Mesendoderm (in vitro differentiated cells): ENCODE measurements around the gene SDSL. TPM values are rescaled to one million over a fixed set of nuclear protein-coding genes. Genes with fewer than 3 reads are reported as not detected.
A peak's percentile ranks its signal among the peaks of the same experiment; 100 is the strongest.

ENCODE experiments used
- DNase-seq: peaks from one replicate; pipeline ENCODE4 v3.0.0; 2013
- H2AK5ac ChIP-seq: 2 replicates; pipeline ENCODE4 v1.6.1; 2013; ENCODE audit warnings: low read length, inconsistent platforms
- H2BK120ac ChIP-seq: 2 replicates; pipeline ENCODE4 v1.6.1; 2013; ENCODE audit warnings: low read depth, mild to moderate bottlenecking, low read length, moderate library complexity, mixed read lengths
- H2BK15ac ChIP-seq: replicated peaks from 2 replicates; pipeline ENCODE4 v1.6.1; 2013; ENCODE audit warnings: low read depth, mild to moderate bottlenecking, moderate library complexity
- H2BK5ac ChIP-seq: 2 replicates; pipeline ENCODE4 v1.6.1; 2013; ENCODE audit warnings: low read length, inconsistent platforms
- H3K18ac ChIP-seq: 2 replicates; pipeline ENCODE4 v1.6.1; 2013; ENCODE audit warnings: mild to moderate bottlenecking, low read length, mixed read lengths
- H3K23ac ChIP-seq: one replicate; pipeline ENCODE4 v1.6.1; 2013; ENCODE audit warnings: low read length
- H3K27ac ChIP-seq: 2 replicates; pipeline ENCODE4 v1.5.1; 2013; ENCODE audit warnings: low read depth, mild to moderate bottlenecking, inconsistent platforms, low read length, moderate library complexity
- H3K27me3 ChIP-seq: 2 replicates; pipeline ENCODE4 v1.6.1; 2013; ENCODE audit warnings: low read length, control low read depth, mild to moderate bottlenecking, inconsistent platforms; ENCODE audit not compliant: insufficient read depth, poor library complexity
- H3K36me3 ChIP-seq: 2 replicates; pipeline ENCODE4 v1.6.1; 2013; ENCODE audit warnings: low read length, inconsistent platforms; ENCODE audit not compliant: control insufficient read depth, insufficient read depth
- H3K4ac ChIP-seq: one replicate; pipeline ENCODE4 v1.6.1; 2013; ENCODE audit warnings: low read depth, mild to moderate bottlenecking, low read length, moderate library complexity
- H3K4me1 ChIP-seq: 2 replicates; pipeline ENCODE4 v1.6.1; 2013; ENCODE audit warnings: low read depth, low read length, inconsistent platforms; ENCODE audit not compliant: control insufficient read depth
- H3K4me2 ChIP-seq: 2 replicates; pipeline ENCODE4 v1.6.1; 2013; ENCODE audit warnings: low read length
- H3K4me3 ChIP-seq: 2 replicates; pipeline ENCODE4 v1.5.1; 2013; ENCODE audit warnings: mild to moderate bottlenecking, low read length
- H3K56ac ChIP-seq: one replicate; pipeline ENCODE4 v1.6.1; 2013; ENCODE audit warnings: low read length
- H3K79me1 ChIP-seq: 2 replicates; pipeline ENCODE4 v1.6.1; 2013; ENCODE audit warnings: low read length, inconsistent platforms
- H3K79me2 ChIP-seq: 2 replicates; pipeline ENCODE4 v1.6.1; 2013; ENCODE audit warnings: mild to moderate bottlenecking, low read length; ENCODE audit not compliant: control insufficient read depth, insufficient read depth
- H3K9ac ChIP-seq: 2 replicates; pipeline ENCODE4 v1.6.1; 2013; ENCODE audit warnings: low read length, inconsistent platforms
- H4K5ac ChIP-seq: one replicate; pipeline ENCODE4 v1.6.1; 2013; ENCODE audit warnings: low read length
- H4K8ac ChIP-seq: one replicate; pipeline ENCODE4 v1.6.1; 2013; ENCODE audit warnings: low read depth, mild to moderate bottlenecking, control low read depth, low read length, moderate library complexity
- WGBS: extraction: QIAGEN DNeasy Blood & Tissue Kit; methylation state at CpG from one replicate; pipeline ENCODE4 v1.1.7; 2013; ENCODE audit warnings: low lambda C conversion rate, missing lambda C conversion rate; ENCODE audit not compliant: insufficient coverage; ENCODE audit errors: extremely low coverage; 5-methylcytosine and 5-hydroxymethylcytosine counted together
- polyA plus RNA-seq, 2 experiments: library from polyadenylated mRNA; stranded (reverse); fragments of 200-250 nt; gene quantifications; one replicate each; pipeline ENCODE4 v1.2.3, GENCODE V29; 2013

Gene SDSL
- polyA plus RNA-seq (2013, experiment 1 of 2), result 0.31 TPM
- polyA plus RNA-seq (2013, experiment 2 of 2), result 0.29 TPM

DNA sequence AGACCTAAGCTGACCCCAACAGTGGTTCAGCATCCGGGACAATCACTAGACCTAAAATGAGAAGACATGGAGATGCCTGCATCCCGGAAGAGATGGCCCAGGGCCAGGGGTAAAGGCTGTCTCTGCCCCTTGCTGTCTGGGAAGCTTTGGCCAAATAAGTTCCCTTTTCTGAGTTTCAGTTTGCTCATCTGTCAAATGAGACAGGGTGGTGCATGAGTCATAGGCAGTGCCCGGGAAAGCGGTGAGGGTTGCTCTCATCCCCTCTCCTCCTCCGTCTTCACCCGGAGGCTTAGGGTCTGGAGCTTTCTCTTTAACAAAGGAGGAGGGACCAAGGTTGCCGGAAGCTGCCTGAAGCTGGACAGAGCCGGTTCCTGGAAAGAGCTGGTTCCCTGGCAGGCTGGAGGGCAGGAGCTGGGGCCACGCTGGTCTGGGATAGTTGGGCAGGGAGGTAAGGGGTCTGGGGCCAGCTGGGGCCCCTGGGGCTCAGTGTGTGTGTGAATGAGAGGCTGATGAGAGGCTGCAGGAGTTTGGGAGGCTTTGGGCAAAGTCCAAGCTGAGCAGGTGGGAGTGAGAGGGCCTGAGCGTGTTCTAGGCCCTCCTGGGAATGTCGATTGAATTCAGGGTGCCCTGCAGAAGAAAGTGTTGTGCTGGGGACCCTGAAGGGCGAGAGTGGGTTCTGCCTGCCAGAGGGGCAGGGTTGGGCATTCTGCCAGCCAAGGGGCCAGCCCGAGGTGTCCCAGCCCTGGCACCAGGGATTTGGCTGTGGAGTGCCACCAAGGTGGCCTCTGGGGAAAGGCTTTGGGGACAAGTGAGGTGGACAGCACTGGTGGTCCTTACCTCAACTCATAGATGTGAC lies at the start of gene SDSL:
Gene SDSL (plus strand): TSS at position 351 of the 856 bp plus-strand sequence. CDS start 5,603 bp downstream, outside the sequence.
- H3K79me2 ChIP-seq, result no peaks in the 10 kb centered on the region
- peak within 1 kb of the TSS; percentile 52 for H3K9ac ChIP-seq
- DNase-seq, result peak; percentile 81
- no peak within 1 kb of the TSS for H3K4ac ChIP-seq
- H2BK120ac ChIP-seq, result no peak within 1 kb of the TSS
- H3K56ac ChIP-seq, result peak within 1 kb of the TSS; percentile 82
- no peak within 1 kb of the TSS for H2BK15ac ChIP-seq
- H3K4me3 ChIP-seq, result no peak within 1 kb of the TSS
- no peaks in the 10 kb centered on the region for H3K36me3 ChIP-seq
- H3K79me1 ChIP-seq, result no peaks in the 10 kb centered on the region
- H3K18ac ChIP-seq, result no peak within 1 kb of the TSS
- H3K4me2 ChIP-seq, result no peak within 1 kb of the TSS
- H4K5ac ChIP-seq, result no peak within 1 kb of the TSS
- no peak within 1 kb of the TSS for H3K23ac ChIP-seq
- no peak within 1 kb of the TSS for H2BK5ac ChIP-seq
- no peaks in the 10 kb centered on the region for H3K4me1 ChIP-seq
- no peak within 1 kb of the TSS for H3K27ac ChIP-seq
- no peak within 1 kb of the TSS for H2AK5ac ChIP-seq
- no peaks in the 10 kb centered on the region for H3K27me3 ChIP-seq
- no CpG with 5 or more reads among the region's 13 CpGs for WGBS
- H4K8ac ChIP-seq, result no peak within 1 kb of the TSS

GRCh38 chr12:113373440-113373839 lies 48.7 kb upstream of the SDSL start:
- Histone ChIP-seq H2BK5ac (no peak overlapping the region), H3K56ac (no peak overlapping the region), H2BK15ac (no peak overlapping the region), H3K4me3 (no peak overlapping the region), H2BK120ac (no peak overlapping the region), H4K5ac (no peak overlapping the region), H3K27me3 (no peaks in the 10 kb centered on the region), H3K4ac (no peak overlapping the region), H3K18ac (no peak overlapping the region), H3K36me3 (no peaks in the 10 kb centered on the region), H3K4me2 (no peak overlapping the region), H3K79me2 (no peaks in the 10 kb centered on the region), H4K8ac (no peak overlapping the region), H3K4me1 (no peaks in the 10 kb centered on the region), H3K27ac (no peak overlapping the region), H2AK5ac (no peak overlapping the region), H3K23ac (no peak overlapping the region), H3K9ac (no peak overlapping the region), H3K79me1 (no peaks in the 10 kb centered on the region)
- WGBS, result 100% methylated on average over 3 of the region's 3 CpGs
- no peak for DNase-seq

GRCh38 chr12:113373969-113374368 lies 48.2 kb upstream of the SDSL start:
- Histone ChIP-seq H3K4me2 (no peak overlapping the region), H4K5ac (no peak overlapping the region), H3K4me3 (no peak overlapping the region), H3K4me1 (no peaks in the 10 kb centered on the region), H4K8ac (no peak overlapping the region), H3K79me2 (no peaks in the 10 kb centered on the region), H3K36me3 (no peaks in the 10 kb centered on the region), H3K56ac (no peak overlapping the region), H2BK120ac (no peak overlapping the region), H2AK5ac (no peak overlapping the region), H2BK5ac (no peak overlapping the region), H3K79me1 (no peaks in the 10 kb centered on the region), H3K4ac (no peak overlapping the region), H3K23ac (no peak overlapping the region), H2BK15ac (no peak overlapping the region), H3K18ac (no peak overlapping the region), H3K9ac (no peak overlapping the region), H3K27ac (no peak overlapping the region), H3K27me3 (no peaks in the 10 kb centered on the region)
- WGBS, result no CpG with 5 or more reads among the region's 3 CpGs
- DNase-seq, result no peak

- Histone ChIP-seq H2BK5ac (no peak overlapping the region), H3K9ac (no peak overlapping the region), H3K18ac (no peak overlapping the region), H3K27ac (no peak overlapping the region), H4K8ac (no peak overlapping the region), H3K36me3 (no peaks in the 10 kb centered on the region), H3K4me2 (no peak overlapping the region), H2BK120ac (no peak overlapping the region), H2AK5ac (no peak overlapping the region), H3K23ac (no peak overlapping the region), H3K4me1 (no peaks in the 10 kb centered on the region), H3K27me3 (no peaks in the 10 kb centered on the region), H4K5ac (no peak overlapping the region), H3K79me1 (no peaks in the 10 kb centered on the region), H3K4ac (no peak overlapping the region), H3K4me3 (no peak overlapping the region), H3K56ac (no peak overlapping the region), H3K79me2 (no peaks in the 10 kb centered on the region), H2BK15ac (no peak overlapping the region)
- no CpG with 5 or more reads among the region's 4 CpGs for whole genome bisulfite sequencing
- DNase-seq, result no peak
Observed at GRCh38 chr12:113374823-113375428, 47.3 kb upstream of the SDSL start.

DNA sequence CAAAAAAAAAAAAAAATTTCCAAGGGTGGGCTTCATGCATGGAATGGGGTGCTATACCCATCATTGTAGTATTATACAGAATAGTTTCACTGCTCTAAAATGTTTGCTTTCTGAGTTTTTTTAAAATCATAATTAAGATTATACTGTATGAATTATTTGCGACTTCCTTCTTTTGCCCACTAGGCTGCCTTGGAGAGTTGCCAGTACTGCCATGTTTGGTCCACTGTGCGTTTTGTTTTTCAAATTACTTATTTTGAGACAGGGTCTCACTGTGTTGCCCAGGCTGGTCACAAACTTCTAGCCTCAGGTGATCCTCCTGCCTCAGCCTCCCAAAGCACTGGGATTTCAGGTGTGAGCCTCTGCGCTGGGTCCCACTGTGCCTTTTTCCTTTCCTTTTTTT lies 43.9 kb upstream of the SDSL start:
- no peaks in the 10 kb centered on the region for H3K27me3 ChIP-seq
- no peaks in the 10 kb centered on the region for H3K79me1 ChIP-seq
- H4K8ac ChIP-seq, result no peak overlapping the region
- H2AK5ac ChIP-seq, result no peak overlapping the region
- H3K4ac ChIP-seq, result no peak overlapping the region
- H2BK15ac ChIP-seq, result no peak overlapping the region
- no peak overlapping the region for H2BK120ac ChIP-seq
- H3K4me3 ChIP-seq, result no peak overlapping the region
- H3K27ac ChIP-seq, result no peak overlapping the region
- H3K4me2 ChIP-seq, result no peak overlapping the region
- no peak overlapping the region for H2BK5ac ChIP-seq
- H3K9ac ChIP-seq, result no peak overlapping the region
- H3K23ac ChIP-seq, result no peak overlapping the region
- no peaks in the 10 kb centered on the region for H3K4me1 ChIP-seq
- no peak for DNase-seq
- no peak overlapping the region for H4K5ac ChIP-seq
- H3K79me2 ChIP-seq, result no peaks in the 10 kb centered on the region
- no CpG with 5 or more reads among the region's 3 CpGs for WGBS
- no peak overlapping the region for H3K18ac ChIP-seq
- no peak overlapping the region for H3K56ac ChIP-seq
- no peaks in the 10 kb centered on the region for H3K36me3 ChIP-seq
